CD14-positive monocyte (primary cell): ENCODE data around the gene POFUT2. TPM values are rescaled to one million over a fixed set of nuclear protein-coding genes. Genes with fewer than 3 reads are reported as not detected.

ENCODE experiments used
- DNase-seq, 3 donors: peaks; one replicate each; pipeline ENCODE4 v3.0.0-alpha.2; 2011 to 2022
- H2AFZ ChIP-seq: 2 replicates; pipeline ENCODE4 v1.6.0; 2012; ENCODE audit warnings: mild to moderate bottlenecking, low read depth, low read length, inconsistent platforms; ENCODE audit not compliant: insufficient read depth, poor library complexity, severe bottlenecking
- H3K27ac ChIP-seq, 2 donors: 1 replicate in 1 of 2; 2 replicates in 1 of 2; pipeline ENCODE4 v1.5.1; 2012 to 2013; ENCODE audit warnings: low read length in 2 of 2, control low read depth in 1 of 2, inconsistent platforms in 1 of 2, low read depth in 1 of 2, mild to moderate bottlenecking in 1 of 2
- H3K27me3 ChIP-seq, 2 donors: one replicate each; pipeline versions ENCODE4 v1.6.0 to v1.6.1; 2011 to 2013; ENCODE audit warnings: low read length in 2 of 2; ENCODE audit not compliant: control insufficient read depth in 2 of 2, insufficient read depth in 2 of 2
- H3K36me3 ChIP-seq, 2 donors: replicated peaks in 1 of 2; 1 replicate in 1 of 2; 2 replicates in 1 of 2; pipeline versions ENCODE4 v1.5.1 to v1.6.1; 2012 to 2013; ENCODE audit warnings: low read length in 2 of 2, control low read depth in 1 of 2, inconsistent platforms in 1 of 2, mild to moderate bottlenecking in 1 of 2; ENCODE audit not compliant: insufficient read depth in 2 of 2, control insufficient read depth in 1 of 2
- H3K4me1 ChIP-seq, 2 donors: 1 replicate in 1 of 2; 2 replicates in 1 of 2; pipeline versions ENCODE4 v1.5.1 to v1.6.1; 2012 to 2013; ENCODE audit warnings: low read length in 2 of 2, control low read depth in 1 of 2, inconsistent platforms in 1 of 2, mild to moderate bottlenecking in 1 of 2, moderate library complexity in 1 of 2; ENCODE audit not compliant: insufficient read depth in 2 of 2, control insufficient read depth in 1 of 2
- H3K4me2 ChIP-seq: replicated peaks from 2 replicates; pipeline ENCODE3; 2012; ENCODE audit warnings: low read length, moderate library complexity, mild to moderate bottlenecking; ENCODE audit not compliant: poor library complexity, severe bottlenecking; ENCODE audit errors: extremely low read depth
- H3K4me3 ChIP-seq, 3 experiments: fragments of 200-600 bp in 1 of 3; sonication (generic) in 1 of 3; replicated peaks in 1 of 3; 1 replicate in 2 of 3; 2 replicates in 1 of 3; pipeline ENCODE4 v1.5.1; 2011 to 2013; ENCODE audit warnings: low read length in 3 of 3, mild to moderate bottlenecking in 3 of 3, control low read depth in 2 of 3, low read depth in 2 of 3, inconsistent platforms in 1 of 3, moderate library complexity in 1 of 3
- H3K79me2 ChIP-seq: 2 replicates; pipeline ENCODE4 v1.6.0; 2012; ENCODE audit warnings: mild to moderate bottlenecking, control low read depth, inconsistent platforms, low read length, moderate library complexity; ENCODE audit not compliant: insufficient read depth
- H3K9ac ChIP-seq: 2 replicates; pipeline ENCODE4 v1.6.0; 2017; ENCODE audit warnings: low read length, mild to moderate bottlenecking; ENCODE audit not compliant: insufficient read depth, poor library complexity, severe bottlenecking
- H3K9me3 ChIP-seq, 2 donors: replicated peaks in 1 of 2; 1 replicate in 1 of 2; 2 replicates in 1 of 2; pipeline versions ENCODE4 v1.5.1 to v1.6.1; 2012 to 2013; ENCODE audit warnings: low read length in 2 of 2, control low read depth in 1 of 2; ENCODE audit not compliant: control insufficient read depth in 1 of 2, insufficient read depth in 1 of 2
- H4K20me1 ChIP-seq: 2 replicates; pipeline ENCODE4 v1.6.0; 2012; ENCODE audit warnings: mild to moderate bottlenecking, low read length, control low read depth, moderate library complexity; ENCODE audit not compliant: insufficient read depth
- H3K27ac Mint-ChIP-seq, 7 donors: one replicate each; pipeline ENCODE4 v1.8.0; 2020; ENCODE audit warnings: mild to moderate bottlenecking in 7 of 7, mixed read lengths in 7 of 7, moderate library complexity in 6 of 7, inconsistent platforms in 2 of 7
- H3K27me3 Mint-ChIP-seq, 3 donors: one replicate each; pipeline ENCODE4 v1.8.0; 2021 to 2022; ENCODE audit warnings: low read depth in 3 of 3, mild to moderate bottlenecking in 3 of 3, mixed read lengths in 3 of 3, moderate library complexity in 3 of 3, inconsistent platforms in 1 of 3
- H3K36me3 Mint-ChIP-seq, 2 donors: one replicate each; pipeline ENCODE4 v1.8.0; 2020; ENCODE audit warnings: mixed read lengths in 2 of 2, inconsistent platforms in 1 of 2, mild to moderate bottlenecking in 1 of 2
- H3K4me1 Mint-ChIP-seq: one replicate; pipeline ENCODE4 v1.8.0; 2020; ENCODE audit warnings: mild to moderate bottlenecking, mixed read lengths
- H3K4me3 Mint-ChIP-seq, 2 donors: one replicate each; pipeline ENCODE4 v1.8.0; 2020; ENCODE audit warnings: mild to moderate bottlenecking in 2 of 2, mixed read lengths in 2 of 2, moderate library complexity in 1 of 2
- H3K9me3 Mint-ChIP-seq, 7 donors: one replicate each; pipeline ENCODE4 v1.8.0; 2020 to 2022; ENCODE audit warnings: mixed read lengths in 7 of 7, mild to moderate bottlenecking in 6 of 7, moderate library complexity in 6 of 7, inconsistent platforms in 2 of 7
- CTCF ChIP-seq: fragments of 200-600 bp; IDR thresholded peaks from one replicate; pipeline ENCODE4 v1.8.0; 2022; ENCODE audit warnings: antibody characterized with exemption, mild to moderate bottlenecking
- WGBS: methylation state at CpG from one replicate; pipeline ENCODE4 v1.1.5; 2013; ENCODE audit warnings: missing lambda C conversion rate; ENCODE audit not compliant: insufficient coverage; 5-methylcytosine and 5-hydroxymethylcytosine counted together
- intact Hi-C, 2 donors: fragments of 100-400 bp; cut with micrococcal nuclease; formaldehyde crosslinking; loops; one replicate each; pipeline versions ENCODE4 v1.15.0 to v1.15.1; 2023
- polyA plus RNA-seq, 3 donors: library from polyadenylated mRNA; depleted of rRNA in 1 of 3; unstranded in 2 of 3; stranded (reverse) in 1 of 3; fragments of 300-500 nt in 2 of 3; fragments of >200 nt in 1 of 3; fragmentation: Illumina TruSeq in 2 of 3; gene quantifications; 1 replicate in 2 of 3; 2 replicates in 1 of 3; pipeline ENCODE4 v1.2.3, GENCODE V29; 2012 to 2021

POFUT2 gene
- polyA plus RNA-seq, 3 donors = 1.8 to 21.3 (median 2.8) TPM

- Histone ChIP-seq H2AFZ (no peak overlapping the region), H3K4me2 (no peak overlapping the region), H3K27me3 (peaks cover 0 to 2% of the 10 kb centered on the region in 2 donors), H3K4me3 (no peak overlapping the region), H3K27ac (no peak overlapping the region), H4K20me1 (no peaks in the 10 kb centered on the region), H3K9ac (no peak overlapping the region), H3K4me1 (peaks cover 5 to 12% of the 10 kb centered on the region in 2 donors), H3K9me3 (no peaks in the 10 kb centered on the region), H3K79me2 (no peaks in the 10 kb centered on the region), H3K36me3 (no peaks in the 10 kb centered on the region)
- Mint-ChIP-seq H3K27me3 (peaks cover 6 to 17% (median 8%) of the 10 kb centered on the region in 3 donors), H3K9me3 (peaks cover 0 to 8% (median 5%) of the 10 kb centered on the region in 7 donors), H3K36me3 (no peaks in the 10 kb centered on the region), H3K27ac (no peak overlapping the region), H3K4me3 (no peak overlapping the region), H3K4me1 (peaks cover 17% of the 10 kb centered on the region)
- no peak for DNase-seq
- intact Hi-C loops = loop anchor here in 1 of 2 donors (5.0 to 10.0 kb wide), 3 partner anchors 153 to 524 kb away; partner anchors contain the start of gene SLC19A1
- no peak for TF ChIP-seq CTCF
- WGBS = 100% methylated on average over 4 of the region's 4 CpGs
These were observed 10.2 kb upstream of the POFUT2 start for GRCh38 chr21:45297869-45298268.

- peaks cover 0 to 2% of the 10 kb centered on the region in 2 donors for H3K27me3 ChIP-seq
- H3K36me3 Mint-ChIP-seq = no peaks in the 10 kb centered on the region
- H3K4me3 ChIP-seq = no peak overlapping the region
- intact Hi-C loops = loop anchor here in 1 of 2 donors (5.0 to 10.0 kb wide), 3 partner anchors 153 to 525 kb away; partner anchors contain the start of gene SLC19A1
- H3K27ac Mint-ChIP-seq = no peak overlapping the region
- H3K9ac ChIP-seq = no peak overlapping the region
- peaks cover 6 to 17% (median 8%) of the 10 kb centered on the region in 3 donors for H3K27me3 Mint-ChIP-seq
- H3K4me3 Mint-ChIP-seq = no peak overlapping the region
- no peaks in the 10 kb centered on the region for H3K36me3 ChIP-seq
- no peaks in the 10 kb centered on the region for H3K79me2 ChIP-seq
- no peak for DNase-seq
- no peak overlapping the region for H3K27ac ChIP-seq
- H3K4me2 ChIP-seq = no peak overlapping the region
- TF ChIP-seq CTCF = no peak
- no peaks in the 10 kb centered on the region for H3K9me3 ChIP-seq
- peaks cover 0 to 8% (median 5%) of the 10 kb centered on the region in 7 donors for H3K9me3 Mint-ChIP-seq
- H2AFZ ChIP-seq = no peak overlapping the region
- H4K20me1 ChIP-seq = no peaks in the 10 kb centered on the region
- peaks cover 10 to 17% of the 10 kb centered on the region in 2 donors for H3K4me1 ChIP-seq
- peaks cover 22% of the 10 kb centered on the region for H3K4me1 Mint-ChIP-seq
- WGBS = 83% methylated on average over 6 of the region's 9 CpGs
These were observed 9.6 kb upstream of the POFUT2 start for GRCh38 chr21:45297329-45297728.
